Activated CD4-positive, alpha-beta T cell treated with anti-CD3 and anti-CD28 coated beads, Interleukin-2, amount 10 ng/mL, durations not matched to agents 24 days and 14 days (primary cell): ENCODE results near the gene ATP5MC3. TPM values are rescaled to one million over a fixed set of nuclear protein-coding genes. Genes with fewer than 3 reads are reported as not detected.

Experiments used
- DNase-seq: peaks from one replicate; pipeline ENCODE4 v3.0.0; 2022
- H3K27ac Mint-ChIP-seq: one replicate; pipeline ENCODE4 v1.8.0; 2022; ENCODE audit warnings: mild to moderate bottlenecking, mixed read lengths
- H3K27me3 Mint-ChIP-seq: one replicate; pipeline ENCODE4 v1.8.0; 2022; ENCODE audit warnings: mixed read lengths
- H3K36me3 Mint-ChIP-seq: one replicate; pipeline ENCODE4 v1.8.0; 2022; ENCODE audit warnings: low read depth, mild to moderate bottlenecking, mixed read lengths
- H3K4me1 Mint-ChIP-seq: one replicate; pipeline ENCODE4 v1.8.0; 2021; ENCODE audit warnings: mixed read lengths
- H3K4me3 Mint-ChIP-seq: one replicate; pipeline ENCODE4 v1.8.0; 2022; ENCODE audit warnings: mild to moderate bottlenecking, moderate library complexity, mixed read lengths
- H3K9me3 Mint-ChIP-seq: one replicate; pipeline ENCODE4 v1.8.0; 2021; ENCODE audit warnings: mixed read lengths
- intact Hi-C: fragments of 100-400 bp; cut with micrococcal nuclease; formaldehyde crosslinking; loops from one replicate; pipeline ENCODE4 v1.15.1; 2023
- total RNA-seq: library from RNA; stranded (reverse); gene quantifications from 2 replicates; pipeline ENCODE4 v1.2.3, GENCODE V29; 2022

Gene ATP5MC3
- total RNA-seq, 1 donor from 2014 or later, result 414 TPM

GRCh38 chr2:175183674-175184073, 2.2 kb upstream of the ATP5MC3 start:
- peaks cover 10% of the 10 kb centered on the region for H3K9me3 Mint-ChIP-seq
- H3K27ac Mint-ChIP-seq, result no peak overlapping the region
- H3K4me3 Mint-ChIP-seq, result no peak overlapping the region
- intact Hi-C loops, result loop anchor here (10.0 kb wide), 1 partner anchor 149 kb away; no protein-coding TSS in a partner anchor
- peaks cover 14% of the 10 kb centered on the region for H3K4me1 Mint-ChIP-seq
- H3K27me3 Mint-ChIP-seq, result peaks cover 3% of the 10 kb centered on the region
- no peak for DNase-seq
- peaks cover 23% of the 10 kb centered on the region for H3K36me3 Mint-ChIP-seq

GRCh38 chr2:175181877-175182308, 383 bp upstream of the ATP5MC3 start:
- DNase-seq, result no peak
- Mint-ChIP-seq H3K4me1 (peaks cover 18% of the 10 kb centered on the region), H3K36me3 (peaks cover 37% of the 10 kb centered on the region), H3K27ac (peak overlapping the region; percentile 94), H3K9me3 (peaks cover 10% of the 10 kb centered on the region), H3K27me3 (no peaks in the 10 kb centered on the region), H3K4me3 (peak overlapping the region; percentile 88)
- intact Hi-C loops, result loop anchor here (1.0 to 10.0 kb wide), 5 partner anchors 14 to 695 kb away; partner anchors contain the start of genes ATF2 and GPR155

- Mint-ChIP-seq H3K4me3 (peak overlapping the region; percentile 88), H3K27ac (peak overlapping the region; percentile 94), H3K9me3 (peaks cover 10% of the 10 kb centered on the region), H3K4me1 (peaks cover 23% of the 10 kb centered on the region), H3K36me3 (peaks cover 45% of the 10 kb centered on the region), H3K27me3 (no peaks in the 10 kb centered on the region)
- DNase-seq, result peak; percentile 88
- intact Hi-C loops, result loop anchor here (1.0 to 10.0 kb wide), 5 partner anchors 12 to 694 kb away; partner anchors contain the start of genes ATF2 and GPR155
Measured at GRCh38 chr2:175180701-175181103, 808 bp downstream of the ATP5MC3 start.

- intact Hi-C loops, result no loop called here
- Mint-ChIP-seq H3K27me3 (no peaks in the 10 kb centered on the region), H3K27ac (no peak overlapping the region), H3K4me3 (no peak overlapping the region), H3K4me1 (peaks cover 23% of the 10 kb centered on the region), H3K36me3 (peaks cover 59% of the 10 kb centered on the region), H3K9me3 (peaks cover 2% of the 10 kb centered on the region)
- no peak for DNase-seq
Measured at GRCh38 chr2:175176624-175177023, 4.9 kb downstream of the ATP5MC3 start.

- H3K4me1 Mint-ChIP-seq, result peaks cover 23% of the 10 kb centered on the region
Measured at GRCh38 chr2:175175896-175176295, 5.6 kb downstream of the ATP5MC3 start.

GRCh38 chr2:175175320-175175719, 6.2 kb downstream of the ATP5MC3 start:
- Mint-ChIP-seq H3K27ac (no peak overlapping the region), H3K4me1 (peaks cover 26% of the 10 kb centered on the region), H3K36me3 (peaks cover 55% of the 10 kb centered on the region)

More at GRCh38 chr2:175175896-175176295, 5.6 kb downstream of the ATP5MC3 start:
- H3K27me3 Mint-ChIP-seq, result no peaks in the 10 kb centered on the region
- DNase-seq, result no peak
- no peak overlapping the region for H3K4me3 Mint-ChIP-seq
- H3K27ac Mint-ChIP-seq, result no peak overlapping the region
- peaks cover 57% of the 10 kb centered on the region for H3K36me3 Mint-ChIP-seq
- no peaks in the 10 kb centered on the region for H3K9me3 Mint-ChIP-seq
- intact Hi-C loops, result no loop called here

GRCh38 chr2:175170659-175171304, 10.7 kb downstream of the ATP5MC3 start:
- Mint-ChIP-seq H3K27ac (no peak overlapping the region), H3K9me3 (no peaks in the 10 kb centered on the region), H3K36me3 (peaks cover 25% of the 10 kb centered on the region), H3K27me3 (no peaks in the 10 kb centered on the region), H3K4me1 (peaks cover 32% of the 10 kb centered on the region), H3K4me3 (no peak overlapping the region)
- intact Hi-C loops, result no loop called here
- DNase-seq, result no peak

More at GRCh38 chr2:175175320-175175719, 6.2 kb downstream of the ATP5MC3 start:
- Mint-ChIP-seq H3K27me3 (no peaks in the 10 kb centered on the region), H3K9me3 (no peaks in the 10 kb centered on the region), H3K4me3 (no peak overlapping the region)
- intact Hi-C loops, result no loop called here
- no peak for DNase-seq

GRCh38 chr2:175169191-175169590, 12.3 kb downstream of the ATP5MC3 start:
- DNase-seq, result no peak
- Mint-ChIP-seq H3K27ac (peak overlapping the region; percentile 21), H3K4me3 (peak overlapping the region; percentile 47), H3K36me3 (peaks cover 15% of the 10 kb centered on the region), H3K27me3 (no peaks in the 10 kb centered on the region), H3K4me1 (peaks cover 33% of the 10 kb centered on the region), H3K9me3 (no peaks in the 10 kb centered on the region)
- intact Hi-C loops, result loop anchor here (2.0 to 10.0 kb wide), 6 partner anchors 57 to 682 kb away; partner anchors contain the start of genes GPR155 and WIPF1

- peaks cover 15% of the 10 kb centered on the region for H3K36me3 Mint-ChIP-seq
- H3K4me3 Mint-ChIP-seq, result peak overlapping the region; percentile 100
- H3K4me1 Mint-ChIP-seq, result peaks cover 33% of the 10 kb centered on the region
- no peaks in the 10 kb centered on the region for H3K27me3 Mint-ChIP-seq
- peak overlapping the region; percentile 100 for H3K27ac Mint-ChIP-seq
- no peak for DNase-seq
- intact Hi-C loops, result loop anchor here (1.0 to 10.0 kb wide), 8 partner anchors 13 to 682 kb away; partner anchors contain the start of genes ATP5MC3, GPR155 and WIPF1
- no peaks in the 10 kb centered on the region for H3K9me3 Mint-ChIP-seq
Measured at GRCh38 chr2:175168564-175168945, 13.0 kb downstream of the ATP5MC3 start.

GRCh38 chr2:175167792-175168563, 13.5 kb downstream of the ATP5MC3 start, which contains the start of gene ATF2:
Gene ATF2 (minus strand): TSS chr2:175168203. CDS start chr2:175136443, 31,760 bp downstream.
- peak within 1 kb of the TSS; percentile 100 for H3K4me3 Mint-ChIP-seq
- H3K27me3 Mint-ChIP-seq, result no peaks in the 10 kb centered on the region
- H3K27ac Mint-ChIP-seq, result peak within 1 kb of the TSS; percentile 100
- DNase-seq, result peak; percentile 99
- H3K4me1 Mint-ChIP-seq, result peaks cover 33% of the 10 kb centered on the region
- no peaks in the 10 kb centered on the region for H3K9me3 Mint-ChIP-seq
- intact Hi-C loops, result loop anchor here (1.0 to 10.0 kb wide), 8 partner anchors 13 to 681 kb away; partner anchors contain the start of genes ATP5MC3, GPR155 and WIPF1
- H3K36me3 Mint-ChIP-seq, result peaks cover 13% of the 10 kb centered on the region

GRCh38 chr2:175167076-175167791, 14.3 kb downstream of the ATP5MC3 start:
- Mint-ChIP-seq H3K9me3 (no peaks in the 10 kb centered on the region), H3K4me1 (peaks cover 34% of the 10 kb centered on the region), H3K27ac (peak overlapping the region; percentile 100), H3K27me3 (no peaks in the 10 kb centered on the region), H3K4me3 (peak overlapping the region; percentile 100), H3K36me3 (peaks cover 12% of the 10 kb centered on the region)
- intact Hi-C loops, result loop anchor here (5.0 to 10.0 kb wide), 5 partner anchors 55 to 572 kb away; partner anchors contain the start of gene WIPF1
- DNase-seq, result no peak

- peaks cover 11% of the 10 kb centered on the region for H3K36me3 Mint-ChIP-seq
- intact Hi-C loops, result loop anchor here (5.0 to 10.0 kb wide), 5 partner anchors 54 to 572 kb away; partner anchors contain the start of gene WIPF1
- H3K4me3 Mint-ChIP-seq, result peak overlapping the region; percentile 100
- no peak for DNase-seq
- H3K4me1 Mint-ChIP-seq, result peaks cover 37% of the 10 kb centered on the region
- no peaks in the 10 kb centered on the region for H3K9me3 Mint-ChIP-seq
- no peaks in the 10 kb centered on the region for H3K27me3 Mint-ChIP-seq
- H3K27ac Mint-ChIP-seq, result peak overlapping the region; percentile 26
Measured at GRCh38 chr2:175166216-175166824, 15.2 kb downstream of the ATP5MC3 start.

- intact Hi-C loops, result loop anchor here (10.0 kb wide), 1 partner anchor 569 kb away; the partner anchor contains the start of gene WIPF1
- Mint-ChIP-seq H3K27me3 (no peaks in the 10 kb centered on the region), H3K9me3 (no peaks in the 10 kb centered on the region), H3K36me3 (peaks cover 10% of the 10 kb centered on the region), H3K4me3 (no peak overlapping the region), H3K27ac (no peak overlapping the region), H3K4me1 (peaks cover 25% of the 10 kb centered on the region)
- no peak for DNase-seq
Measured at GRCh38 chr2:175164235-175164634, 17.3 kb downstream of the ATP5MC3 start.
